Measurements from ENCODE around the gene FBN1. TPM values are rescaled to one million over a fixed set of nuclear protein-coding genes. Genes with fewer than 3 reads are reported as not detected.

The FBN1 gene
- total RNA-seq, 1 donor from 2014 or later = 0.62 TPM

DNA sequence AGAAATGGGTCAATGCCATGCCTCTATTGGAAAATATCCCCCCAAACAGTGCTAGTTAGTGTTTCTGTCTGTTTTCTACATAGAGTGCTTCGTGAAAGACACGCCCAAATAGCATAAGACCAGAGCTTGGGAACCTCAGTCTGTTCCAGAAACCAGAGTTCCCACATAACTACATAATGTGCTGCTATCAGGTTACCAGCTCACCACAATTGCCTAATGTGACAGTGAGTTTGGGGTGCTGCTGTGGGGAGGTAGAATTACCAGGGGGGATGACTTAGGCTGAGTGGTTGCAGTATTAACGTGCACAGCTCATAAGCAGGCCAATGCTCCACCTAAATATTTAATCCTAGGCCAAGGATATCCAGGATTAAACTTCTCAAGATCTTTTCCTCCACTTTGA, 275.0 kb downstream of the FBN1 start:
- H3K4me1 Mint-ChIP-seq = no peaks in the 10 kb centered on the region
- H3K4me3 Mint-ChIP-seq = no peak overlapping the region
- H3K27me3 Mint-ChIP-seq = peaks cover 24% of the 10 kb centered on the region
- no peak overlapping the region for H3K27ac Mint-ChIP-seq
- ChIA-PET CTCF (no interaction called here), POLR2A (no interaction called here)
- intact Hi-C loops (cut with micrococcal nuclease) = no loop called here
- TF ChIP-seq, protein P1, sequence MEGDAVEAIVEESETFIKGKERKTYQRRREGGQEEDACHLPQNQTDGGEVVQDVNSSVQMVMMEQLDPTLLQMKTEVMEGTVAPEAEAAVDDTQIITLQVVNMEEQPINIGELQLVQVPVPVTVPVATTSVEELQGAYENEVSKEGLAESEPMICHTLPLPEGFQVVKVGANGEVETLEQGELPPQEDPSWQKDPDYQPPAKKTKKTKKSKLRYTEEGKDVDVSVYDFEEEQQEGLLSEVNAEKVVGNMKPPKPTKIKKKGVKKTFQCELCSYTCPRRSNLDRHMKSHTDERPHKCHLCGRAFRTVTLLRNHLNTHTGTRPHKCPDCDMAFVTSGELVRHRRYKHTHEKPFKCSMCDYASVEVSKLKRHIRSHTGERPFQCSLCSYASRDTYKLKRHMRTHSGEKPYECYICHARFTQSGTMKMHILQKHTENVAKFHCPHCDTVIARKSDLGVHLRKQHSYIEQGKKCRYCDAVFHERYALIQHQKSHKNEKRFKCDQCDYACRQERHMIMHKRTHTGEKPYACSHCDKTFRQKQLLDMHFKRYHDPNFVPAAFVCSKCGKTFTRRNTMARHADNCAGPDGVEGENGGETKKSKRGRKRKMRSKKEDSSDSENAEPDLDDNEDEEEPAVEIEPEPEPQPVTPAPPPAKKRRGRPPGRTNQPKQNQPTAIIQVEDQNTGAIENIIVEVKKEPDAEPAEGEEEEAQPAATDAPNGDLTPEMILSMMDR (IDR thresholded peaks at IDR 0.05) = no peak
- DNase-seq (no peak), ATAC-seq (ENCODE audit: low read depth) (no peak)
- no peaks in the 10 kb centered on the region for H3K9me3 Mint-ChIP-seq
- no peaks in the 10 kb centered on the region for H3K36me3 Mint-ChIP-seq (ENCODE audit: low read depth)

DNA sequence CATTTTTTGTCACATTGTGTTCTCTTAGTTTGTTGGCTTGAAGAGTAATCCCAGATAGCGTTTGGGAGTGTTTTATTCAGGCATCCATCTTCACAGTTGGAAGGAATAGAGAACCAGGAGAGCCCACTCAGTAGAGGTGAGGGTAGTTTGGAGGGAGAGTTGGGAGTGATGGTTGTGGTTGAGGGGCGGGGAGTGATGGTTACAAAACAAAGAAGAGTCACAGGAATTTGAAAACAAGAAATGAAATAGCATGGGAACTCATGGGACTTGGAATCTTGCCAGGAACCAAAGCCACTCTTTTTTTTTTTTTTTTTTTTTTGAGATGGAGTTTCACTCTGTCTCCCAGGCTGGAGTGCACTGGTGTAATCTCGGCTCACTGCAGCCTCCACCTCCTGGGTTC, 278.0 kb downstream of the FBN1 start:
- CTCF ChIA-PET = no interaction called here
- H3K27me3 Mint-ChIP-seq = peaks cover 10% of the 10 kb centered on the region
- no peak overlapping the region for H3K27ac Mint-ChIP-seq
- H3K4me1 Mint-ChIP-seq = no peaks in the 10 kb centered on the region
- H3K36me3 Mint-ChIP-seq (ENCODE audit: low read depth) = no peaks in the 10 kb centered on the region
- H3K4me3 Mint-ChIP-seq = no peak overlapping the region
- DNase-seq (no peak), ATAC-seq (ENCODE audit: low read depth) (no peak)
- H3K9me3 Mint-ChIP-seq = no peaks in the 10 kb centered on the region
- POLR2A ChIA-PET = no interaction called here
- TF ChIP-seq, protein P1 (IDR thresholded peaks at IDR 0.05) = no peak
- intact Hi-C loops (cut with micrococcal nuclease) = no loop called here

DNA sequence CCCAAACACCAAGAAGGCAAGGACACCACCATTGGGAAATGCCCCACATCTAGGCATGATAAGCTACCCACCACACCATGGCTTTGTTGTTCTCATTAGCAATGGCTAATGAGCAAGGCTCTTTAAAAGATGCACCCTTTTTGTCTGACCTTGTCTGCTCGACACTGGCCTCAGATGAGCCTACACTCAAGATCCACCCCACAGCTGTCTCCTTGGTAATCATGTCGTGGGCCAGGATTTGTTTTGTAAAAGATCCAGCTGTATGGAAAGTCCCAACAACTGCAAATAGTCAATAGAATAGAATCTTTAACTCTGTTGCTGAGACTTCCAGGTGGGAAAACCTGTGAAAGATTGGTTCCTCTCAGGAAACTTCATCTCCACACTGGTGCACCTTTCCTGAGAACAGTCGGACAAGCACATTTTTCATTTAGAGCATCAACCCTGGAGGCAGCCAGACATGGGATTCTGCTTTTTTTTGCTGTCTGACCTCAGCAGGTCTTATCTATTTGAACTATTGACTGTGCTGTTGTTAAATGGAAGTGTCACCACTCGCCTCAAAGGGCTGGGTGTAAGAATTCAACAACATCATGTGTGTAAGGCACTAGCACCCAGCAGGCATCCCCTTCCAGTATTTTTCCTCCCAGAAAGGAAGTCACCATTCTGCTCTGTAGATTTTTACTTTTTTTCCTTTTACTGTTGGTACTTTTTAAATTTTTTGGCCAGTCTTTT, 278.8 kb downstream of the FBN1 start:
- H3K36me3 Mint-ChIP-seq (ENCODE audit: low read depth) = no peaks in the 10 kb centered on the region
- ChIA-PET CTCF (no interaction called here), POLR2A (no interaction called here)
- intact Hi-C loops (cut with micrococcal nuclease) = no loop called here
- no peak for DNase-seq
- TF ChIP-seq, protein P1 (IDR thresholded peaks at IDR 0.05) = no peak
- H3K9me3 Mint-ChIP-seq = no peaks in the 10 kb centered on the region
- peaks cover 10% of the 10 kb centered on the region for H3K27me3 Mint-ChIP-seq
- no peak for ATAC-seq (ENCODE audit: low read depth)
- H3K27ac Mint-ChIP-seq = no peak overlapping the region
- no peaks in the 10 kb centered on the region for H3K4me1 Mint-ChIP-seq
- no peak overlapping the region for H3K4me3 Mint-ChIP-seq

DNA sequence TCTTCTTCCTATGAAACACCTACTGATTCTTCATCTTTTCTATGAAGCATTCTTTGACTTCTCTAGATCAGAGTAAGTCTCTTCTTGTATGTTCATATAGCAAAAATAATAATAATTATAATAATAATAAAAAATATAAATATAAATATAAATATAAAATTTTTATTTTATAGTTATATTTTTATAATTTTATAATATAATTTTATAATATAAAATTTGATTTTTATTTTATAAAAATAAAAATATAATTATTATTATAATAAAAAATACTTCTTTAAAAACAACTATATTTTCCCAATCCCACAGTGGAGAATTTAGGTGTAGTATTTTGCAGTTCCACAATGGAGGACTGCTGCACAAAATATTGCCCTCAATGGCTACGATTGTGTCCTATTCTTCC, 279.9 kb downstream of the FBN1 start:
- intact Hi-C loops (cut with micrococcal nuclease) = no loop called here
- TF ChIP-seq, protein P1 (IDR thresholded peaks at IDR 0.05) = no peak
- Mint-ChIP-seq H3K36me3 (ENCODE audit: low read depth) (no peaks in the 10 kb centered on the region), H3K4me1 (no peaks in the 10 kb centered on the region), H3K4me3 (no peak overlapping the region), H3K27me3 (peaks cover 10% of the 10 kb centered on the region), H3K9me3 (no peaks in the 10 kb centered on the region), H3K27ac (no peak overlapping the region)
- ATAC-seq (ENCODE audit: low read depth) (no peak), DNase-seq (no peak)
- CTCF ChIA-PET = no interaction called here
- POLR2A ChIA-PET = no interaction called here

DNA sequence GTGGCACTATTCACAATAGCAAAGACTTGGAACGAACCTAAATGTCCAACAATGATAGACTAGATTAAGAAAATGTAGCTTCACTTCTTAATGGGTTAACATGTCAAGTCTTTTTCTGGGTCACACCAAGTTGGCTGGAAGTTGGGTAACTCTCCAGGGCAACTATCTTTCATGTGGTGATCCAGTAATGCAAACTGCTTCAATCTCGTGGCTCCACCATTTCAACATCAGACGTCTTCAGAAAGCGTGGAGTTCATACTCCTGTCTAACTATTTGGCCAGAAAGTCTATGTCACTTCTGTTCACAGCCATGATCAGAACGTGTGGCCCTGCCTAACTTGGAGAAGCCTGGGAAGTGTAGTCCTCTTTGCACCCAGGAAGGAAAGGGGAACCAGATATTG, 282.0 kb downstream of the FBN1 start:
- H3K4me1 Mint-ChIP-seq = peaks cover 4% of the 10 kb centered on the region
- CTCF ChIA-PET = no interaction called here
- DNase-seq (no peak), ATAC-seq (ENCODE audit: low read depth) (no peak)
- H3K9me3 Mint-ChIP-seq = no peaks in the 10 kb centered on the region
- intact Hi-C loops (cut with micrococcal nuclease) = no loop called here
- POLR2A ChIA-PET = no interaction called here
- H3K4me3 Mint-ChIP-seq = no peak overlapping the region
- H3K36me3 Mint-ChIP-seq (ENCODE audit: low read depth) = no peaks in the 10 kb centered on the region
- TF ChIP-seq, protein P1 (IDR thresholded peaks at IDR 0.05) = no peak
- peaks cover 5% of the 10 kb centered on the region for H3K27me3 Mint-ChIP-seq
- no peak overlapping the region for H3K27ac Mint-ChIP-seq
